GM15510 (cell line): ENCODE measurements around the gene BMPR1B.

Source experiments
- POLR2A ChIP-seq: IDR thresholded peaks from 3 replicates; pipeline ENCODE4 v1.6.1; 2011; ENCODE audit warnings: borderline replicate concordance; ENCODE audit not compliant: insufficient read length; ENCODE audit errors: extremely low read depth

The BMPR1B gene

GRCh38 chr4:94744850-94745249 is 12.9 kb upstream of the BMPR1B start:
- TF ChIP-seq POLR2A = no peak

- no peak for TF ChIP-seq POLR2A
Measured at GRCh38 chr4:94746746-94747145, 11.0 kb upstream of the BMPR1B start.

DNA sequence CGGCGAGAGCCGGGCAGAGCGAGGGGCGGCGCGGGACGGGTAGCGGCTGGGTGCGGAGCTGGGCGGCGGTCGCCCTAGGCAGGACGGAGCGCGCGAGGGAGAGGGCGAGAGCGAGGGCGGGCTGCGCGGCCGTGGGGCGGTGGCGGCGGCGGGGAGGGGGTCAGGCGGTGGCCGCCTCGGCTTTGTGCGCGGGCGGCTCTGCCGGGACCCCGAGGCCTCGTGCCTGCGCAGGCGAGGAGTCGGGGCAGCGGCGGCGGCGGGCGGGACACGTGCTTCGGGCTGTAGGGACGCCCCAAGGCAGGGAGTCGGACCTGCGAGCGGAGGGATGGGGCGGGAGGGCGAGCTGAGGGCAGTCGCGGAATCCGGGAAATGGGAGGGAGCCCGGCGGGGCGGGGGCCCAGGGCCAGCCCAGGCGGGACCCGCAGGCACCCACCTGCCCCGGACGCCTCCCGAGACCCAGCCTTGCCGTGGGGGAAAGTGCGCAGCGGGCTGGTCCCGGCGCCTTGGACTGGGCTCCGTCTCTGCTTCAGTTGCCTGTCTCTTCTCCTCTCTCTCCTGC is 465 bp downstream of the BMPR1B start:
- no peak for TF ChIP-seq POLR2A

GRCh38 chr4:94758700-94759399 is 1.1 kb downstream of the BMPR1B start:
- no peak for TF ChIP-seq POLR2A

DNA sequence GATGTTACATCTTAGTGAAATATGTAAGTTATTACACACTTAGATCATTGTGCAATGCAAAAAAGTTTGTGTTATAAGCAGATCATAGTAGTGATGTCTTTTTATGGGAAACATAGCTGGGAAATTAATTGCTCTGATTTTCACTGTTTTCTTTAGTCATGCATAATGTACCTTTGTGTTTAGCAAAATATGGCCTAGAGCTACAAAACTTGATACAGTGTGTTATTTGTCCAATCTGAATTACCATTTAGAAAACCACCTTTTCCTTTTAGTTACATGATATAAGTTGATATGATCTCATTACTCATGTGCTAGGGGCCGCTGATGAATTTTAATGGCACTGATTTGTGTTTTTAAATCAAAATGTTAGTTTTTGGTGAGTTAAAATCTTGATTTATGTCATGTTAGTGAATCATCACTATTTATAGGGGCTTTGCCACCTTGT is 2.0 kb downstream of the BMPR1B start:
- no peak for TF ChIP-seq POLR2A

GRCh38 chr4:94762326-94762725 is 4.6 kb downstream of the BMPR1B start:
- no peak for TF ChIP-seq POLR2A

- TF ChIP-seq POLR2A = no peak
Measured at GRCh38 chr4:94763005-94763404, 5.2 kb downstream of the BMPR1B start.

GRCh38 chr4:94763500-94763899 is 5.7 kb downstream of the BMPR1B start:
- no peak for TF ChIP-seq POLR2A

DNA sequence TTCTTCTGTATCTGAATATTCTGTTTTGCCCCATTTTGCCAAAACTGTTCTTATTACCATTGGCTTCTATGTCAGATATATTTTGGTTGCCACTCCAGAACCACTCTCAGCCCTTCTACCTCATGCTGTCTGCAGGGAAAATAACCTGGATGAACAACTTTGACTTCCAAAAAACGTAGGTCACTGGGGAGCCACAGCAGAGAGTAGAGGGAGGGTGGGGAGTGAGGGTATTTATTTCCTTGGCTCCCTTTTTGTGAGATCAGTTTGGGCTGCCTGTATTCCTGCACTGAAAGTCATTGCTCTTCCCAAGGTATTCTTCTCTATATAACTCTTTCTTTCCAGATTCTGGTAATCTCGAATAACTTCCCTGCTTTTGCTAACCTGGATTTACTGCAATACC is 6.3 kb downstream of the BMPR1B start:
- TF ChIP-seq POLR2A = no peak

- no peak for TF ChIP-seq POLR2A
Measured at GRCh38 chr4:94765174-94765573, 7.4 kb downstream of the BMPR1B start.

- no peak for TF ChIP-seq POLR2A
Measured at GRCh38 chr4:94765648-94766047, 7.9 kb downstream of the BMPR1B start.

- TF ChIP-seq POLR2A = no peak
Measured at GRCh38 chr4:94766856-94767255, 9.1 kb downstream of the BMPR1B start.

DNA sequence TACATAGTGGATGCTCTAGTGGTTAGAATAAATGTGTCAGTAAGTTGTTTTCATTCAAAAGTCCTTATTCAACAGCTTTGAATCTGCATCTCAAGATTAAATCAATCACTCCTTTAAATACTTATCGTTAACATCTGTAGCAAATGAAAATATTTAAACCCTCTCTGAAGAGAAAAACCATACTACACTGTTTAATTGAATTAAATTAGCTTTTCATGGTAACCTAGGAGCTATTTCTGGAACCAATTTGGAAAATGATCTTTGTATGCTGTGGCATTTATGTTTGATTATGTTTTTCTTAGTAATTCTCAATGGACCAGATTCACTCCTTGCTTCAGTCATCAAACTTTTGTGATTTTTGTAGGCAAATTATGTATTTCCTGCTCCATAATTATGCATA is 9.7 kb downstream of the BMPR1B start:
- no peak for TF ChIP-seq POLR2A

DNA sequence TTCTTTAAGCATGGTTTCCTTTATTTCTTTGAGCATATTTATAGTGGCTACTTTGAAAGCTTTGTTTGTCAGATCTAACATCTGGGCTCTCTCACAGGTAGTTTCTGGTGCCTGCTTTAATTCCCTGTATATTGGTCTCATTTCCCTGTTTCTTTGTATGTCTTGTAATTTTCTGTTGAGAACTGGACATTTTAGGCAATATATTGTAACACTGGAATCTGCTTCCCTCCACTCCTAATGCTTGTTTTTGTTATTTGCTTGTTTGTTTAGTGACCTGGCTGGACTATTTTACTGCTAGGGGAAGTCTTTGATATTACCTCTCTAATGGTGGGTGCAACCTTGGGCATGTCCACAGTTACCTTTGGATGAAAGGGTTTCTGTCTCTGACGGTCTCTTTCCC is 25.0 kb downstream of the BMPR1B start:
- no peak for TF ChIP-seq POLR2A

DNA sequence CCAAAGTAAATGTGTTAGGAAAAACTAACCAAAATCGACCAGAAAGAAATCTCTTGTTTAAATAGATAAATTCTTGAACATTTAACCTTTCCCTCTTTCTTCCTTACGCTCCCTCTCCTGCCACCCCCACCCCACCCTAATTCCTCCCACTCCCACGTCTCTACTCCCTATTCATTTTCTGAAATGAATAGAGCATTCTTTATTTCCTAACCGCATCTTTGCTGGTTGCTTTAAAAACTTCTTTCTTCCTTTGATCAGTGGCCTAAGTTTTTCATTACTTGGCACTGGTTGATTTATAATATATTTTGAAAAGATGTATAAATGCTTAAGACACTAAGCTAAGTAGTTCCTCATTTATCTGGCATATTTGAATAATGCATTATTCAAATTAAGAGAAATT is 33.9 kb downstream of the BMPR1B start:
- TF ChIP-seq POLR2A = no peak

- TF ChIP-seq POLR2A = no peak
Measured at GRCh38 chr4:94798808-94799207, 41.1 kb downstream of the BMPR1B start.
